ENCODE data around the gene EN1. TPM values are rescaled to one million over a fixed set of nuclear protein-coding genes. Genes with fewer than 3 reads are reported as not detected.

EN1 gene
- total RNA-seq, 1 experiment from 2014 or later = not detected

GRCh38 chr2:118841450-118841827 lies 6.0 kb downstream of the EN1 start:
- ATAC-seq = no peak
- POLR2A ChIA-PET = no interaction called here
- Histone ChIP-seq H2AFZ (ENCODE audit: low read depth, low read length, poor library complexity, severe bottlenecking) (no peak overlapping the region), H3K4me3 (replicated peaks in 1 of 2; ENCODE audit: low read depth in 1 of 2, low read length in 2 of 2) (no peak overlapping the region), H3K27me3 (ENCODE audit: insufficient read depth, low read length) (no peaks in the 10 kb centered on the region), H3K4me2 (ENCODE audit: low read length) (no peak overlapping the region), H3K4me1 (ENCODE audit: control insufficient read depth in 1 of 2, insufficient read depth in 2 of 2, low read length in 2 of 2) (no peaks in the 10 kb centered on the region), H3K9me2 (ENCODE audit: insufficient read depth) (no peaks in the 10 kb centered on the region), H4K20me1 (ENCODE audit: insufficient read depth) (no peaks in the 10 kb centered on the region), H3K9ac (ENCODE audit: low read length) (no peak overlapping the region), H3K79me2 (ENCODE audit: insufficient read depth, low read length) (no peaks in the 10 kb centered on the region), H3K27ac (ENCODE audit: low read depth, low read length) (no peak overlapping the region), H3K9me3 (ENCODE audit: control insufficient read depth in 1 of 2, insufficient read depth in 1 of 2, low read depth in 1 of 2, low read length in 2 of 2) (no peaks in the 10 kb centered on the region), H3K36me3 (ENCODE audit: control insufficient read depth in 1 of 2, insufficient read depth in 2 of 2, low read length in 2 of 2) (no peaks in the 10 kb centered on the region)
- RAD21 ChIA-PET (ENCODE audit: low non-redundant PET in 1 of 2, low total read pairs in 2 of 2, uncharacterized antibody in 2 of 2, unreplicated experiment in 2 of 2) = no interaction called here
- no TSS peak for BruUV-seq (replicated peaks)
- CTCF ChIA-PET = no interaction called here
- TF ChIP-seq SRF (IDR thresholded peaks at IDR 0.05; ENCODE audit: low read depth) = no peak
- DNase-seq (ENCODE audit: low read depth, low spot score) = no peak
- intact Hi-C loops (cut with micrococcal nuclease) = no loop called here

GRCh38 chr2:118838741-118839455 lies 8.6 kb downstream of the EN1 start:
- no peaks in the 10 kb centered on the region for H3K79me2 ChIP-seq (ENCODE audit: insufficient read depth, low read length)
- H3K4me3 ChIP-seq (replicated peaks in 1 of 2; ENCODE audit: low read depth in 1 of 2, low read length in 2 of 2) = no peak overlapping the region
- no TSS peak for BruUV-seq (replicated peaks)
- no peaks in the 10 kb centered on the region for H3K4me1 ChIP-seq (ENCODE audit: control insufficient read depth in 1 of 2, insufficient read depth in 2 of 2, low read length in 2 of 2)
- no peak for ATAC-seq
- ChIA-PET CTCF (no interaction called here), POLR2A (no interaction called here), RAD21 (ENCODE audit: low non-redundant PET in 1 of 2, low total read pairs in 2 of 2, uncharacterized antibody in 2 of 2, unreplicated experiment in 2 of 2) (no interaction called here)
- no peaks in the 10 kb centered on the region for H3K36me3 ChIP-seq (ENCODE audit: control insufficient read depth in 1 of 2, insufficient read depth in 2 of 2, low read length in 2 of 2)
- H3K27me3 ChIP-seq (ENCODE audit: insufficient read depth, low read length) = no peaks in the 10 kb centered on the region
- DNase-seq (ENCODE audit: low read depth, low spot score) = no peak
- H3K9ac ChIP-seq (ENCODE audit: low read length) = no peak overlapping the region
- H3K9me3 ChIP-seq (ENCODE audit: control insufficient read depth in 1 of 2, insufficient read depth in 1 of 2, low read depth in 1 of 2, low read length in 2 of 2) = no peaks in the 10 kb centered on the region
- no peak overlapping the region for H2AFZ ChIP-seq (ENCODE audit: low read depth, low read length, poor library complexity, severe bottlenecking)
- intact Hi-C loops (cut with micrococcal nuclease) = no loop called here
- H4K20me1 ChIP-seq (ENCODE audit: insufficient read depth) = no peaks in the 10 kb centered on the region
- no peak overlapping the region for H3K27ac ChIP-seq (ENCODE audit: low read depth, low read length)
- TF ChIP-seq POLR2A (IDR thresholded peaks at IDR 0.05; ENCODE audit: borderline replicate concordance, extremely low read depth, insufficient read depth, insufficient read length) (no peak), EGR1 (IDR thresholded peaks at IDR 0.05; ENCODE audit: low read depth) (no peak), SRF (IDR thresholded peaks at IDR 0.05; ENCODE audit: low read depth) (no peak), RAD21 (IDR thresholded peaks at IDR 0.05; ENCODE audit: low read depth) (no peak), ZBTB33 (IDR thresholded peaks at IDR 0.05; ENCODE audit: extremely low read depth, insufficient replicate concordance, low read length) (no peak)
- H3K4me2 ChIP-seq (ENCODE audit: low read length) = no peak overlapping the region
- no peaks in the 10 kb centered on the region for H3K9me2 ChIP-seq (ENCODE audit: insufficient read depth)
